Peyer's patch (tissue), 4 donors: ENCODE results near the gene NES.

Experiments used
- POLR2A ChIP-seq, 2 donors: fragments of 450-650 bp; IDR thresholded peaks; one replicate each; pipeline ENCODE4 v1.5.1; 2017; ENCODE audit warnings: antibody characterized with exemption in 2 of 2, mild to moderate bottlenecking in 2 of 2, moderate library complexity in 2 of 2
- TF ChIP-seq, protein P1 (sequence below), 6 experiments: fragments of 450-650 bp in 4 of 6; fragments of 200-600 bp in 2 of 6; sonication (generic) in 1 of 6; IDR thresholded peaks; one replicate each; pipeline ENCODE4 v1.5.1; 2017 to 2019; ENCODE audit warnings: antibody characterized with exemption in 6 of 6, mild to moderate bottlenecking in 3 of 6, moderate library complexity in 1 of 6

DNA sequence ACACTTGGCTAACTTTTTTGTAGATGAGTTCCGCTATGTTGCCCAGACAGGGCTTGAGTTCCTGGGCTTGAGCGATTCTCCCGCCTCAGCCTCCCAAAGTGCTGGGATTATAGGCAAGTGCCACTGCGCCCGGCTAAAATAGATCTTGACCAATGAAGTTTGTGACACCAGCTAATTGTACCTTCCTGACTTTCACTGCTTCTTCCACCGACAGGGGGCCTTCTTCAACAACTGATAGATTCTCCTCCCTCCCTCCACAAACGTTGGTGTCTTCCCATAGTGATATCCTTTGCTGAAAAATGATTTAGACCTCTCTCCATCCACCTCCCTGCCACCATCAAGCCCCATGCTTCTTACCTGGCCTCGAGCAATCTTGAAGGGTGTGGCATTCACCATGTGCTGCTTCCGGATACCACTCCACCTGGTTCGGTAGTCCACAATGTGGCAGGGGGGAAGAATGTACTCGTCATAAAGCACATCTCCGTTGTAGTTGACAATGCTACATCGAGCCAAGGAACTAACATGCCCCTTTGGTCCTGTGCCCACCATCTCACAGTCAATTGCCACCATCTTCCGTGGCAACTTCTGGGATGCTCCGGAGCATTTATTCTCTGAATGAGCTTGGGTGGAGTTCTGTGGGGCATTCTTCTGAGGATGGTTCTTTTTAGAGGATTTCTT lies 49.5 kb upstream of the NES start:
- TF ChIP-seq, protein P1, sequence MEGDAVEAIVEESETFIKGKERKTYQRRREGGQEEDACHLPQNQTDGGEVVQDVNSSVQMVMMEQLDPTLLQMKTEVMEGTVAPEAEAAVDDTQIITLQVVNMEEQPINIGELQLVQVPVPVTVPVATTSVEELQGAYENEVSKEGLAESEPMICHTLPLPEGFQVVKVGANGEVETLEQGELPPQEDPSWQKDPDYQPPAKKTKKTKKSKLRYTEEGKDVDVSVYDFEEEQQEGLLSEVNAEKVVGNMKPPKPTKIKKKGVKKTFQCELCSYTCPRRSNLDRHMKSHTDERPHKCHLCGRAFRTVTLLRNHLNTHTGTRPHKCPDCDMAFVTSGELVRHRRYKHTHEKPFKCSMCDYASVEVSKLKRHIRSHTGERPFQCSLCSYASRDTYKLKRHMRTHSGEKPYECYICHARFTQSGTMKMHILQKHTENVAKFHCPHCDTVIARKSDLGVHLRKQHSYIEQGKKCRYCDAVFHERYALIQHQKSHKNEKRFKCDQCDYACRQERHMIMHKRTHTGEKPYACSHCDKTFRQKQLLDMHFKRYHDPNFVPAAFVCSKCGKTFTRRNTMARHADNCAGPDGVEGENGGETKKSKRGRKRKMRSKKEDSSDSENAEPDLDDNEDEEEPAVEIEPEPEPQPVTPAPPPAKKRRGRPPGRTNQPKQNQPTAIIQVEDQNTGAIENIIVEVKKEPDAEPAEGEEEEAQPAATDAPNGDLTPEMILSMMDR (IDR thresholded peaks at IDR 0.05) = peak in 5 of 6 experiments; percentile 39 to 72 (median 63)
- TF ChIP-seq POLR2A (IDR thresholded peaks at IDR 0.05) = no peak
